Adrenal gland (tissue), 12 donors: ENCODE measurements around the gene KRT1. TPM values are rescaled to one million over a fixed set of nuclear protein-coding genes. Genes with fewer than 3 reads are reported as not detected.

ENCODE experiments used
- DNase-seq, 7 donors: peaks; one replicate each; pipeline ENCODE4 v3.0.0-alpha.2; 2019 to 2020
- H3K27ac ChIP-seq, 5 donors: fragments of 200-600 bp; sonication (generic) in 4 of 5; 1 replicate in 3 of 5; 2 replicates in 2 of 5; pipeline versions ENCODE4 v1.5.1 to v1.8.0; 2016 to 2020; ENCODE audit warnings: mild to moderate bottlenecking in 1 of 5
- H3K27me3 ChIP-seq: fragments of 200-600 bp; 2 replicates; pipeline ENCODE4 v1.8.0; 2021
- H3K36me3 ChIP-seq, 2 donors: fragments of 200-600 bp; replicated peaks in 1 of 2; 1 replicate in 1 of 2; 2 replicates in 1 of 2; pipeline versions ENCODE4 v1.5.1 to v1.8.0; 2018 to 2022
- H3K4me1 ChIP-seq, 2 donors: fragments of 200-600 bp; replicated peaks in 1 of 2; 1 replicate in 1 of 2; 2 replicates in 1 of 2; pipeline versions ENCODE4 v1.5.1 to v1.8.0; 2018 to 2021
- H3K4me3 ChIP-seq, 4 donors: fragments of 200-600 bp; sonication (generic) in 3 of 4; one replicate each; pipeline ENCODE4 v1.5.1; 2016 to 2018
- H3K9me3 ChIP-seq, 3 donors: fragments of 200-600 bp; sonication (generic) in 1 of 3; replicated peaks in 1 of 3; 1 replicate in 2 of 3; 2 replicates in 1 of 3; pipeline versions ENCODE4 v1.5.1 to v1.8.0; 2016 to 2021
- POLR2A ChIP-seq, 2 donors: fragments of 450-650 bp; IDR thresholded peaks; one replicate each; pipeline ENCODE4 v1.6.1; 2017; ENCODE audit warnings: antibody characterized with exemption in 2 of 2, mild to moderate bottlenecking in 2 of 2, moderate library complexity in 1 of 2
- WGBS, 4 donors: extraction: QIAGEN DNeasy Blood & Tissue Kit in 2 of 4; methylation state at CpG; one replicate each; pipeline versions ENCODE4 v1.1.5 to v1.1.7; 2013 to 2017; 5-methylcytosine and 5-hydroxymethylcytosine counted together
- intact Hi-C, 2 donors: fragments of 100-400 bp; cut with DNase I; formaldehyde crosslinking; loops; one replicate each; pipeline versions ENCODE4 v1.14.1 to v1.15.0; 2022 to 2023
- polyA plus RNA-seq, 3 donors: library from polyadenylated mRNA; stranded (reverse); fragments of 200-250 nt in 2 of 3; fragments of 350-450 nt in 1 of 3; fragmentation: Illumina TruSeq in 1 of 3; extraction: RNeasy Lipid Tissue Mini Kit (QIAGEN cat#74804) in 1 of 3; gene quantifications; one replicate each; pipeline ENCODE4 v1.2.3, GENCODE V29; 2013 to 2014
- total RNA-seq, 9 donors: library from RNA; depleted of rRNA in 4 of 9; stranded (reverse); fragments of >200 nt in 4 of 9; fragments of 120-200 nt in 1 of 9; fragmentation: NEBNext Ultra II Directional in 1 of 9; extraction: Animal tissue kit (Norgen Biotek cat#: 25700) in 1 of 9; gene quantifications; one replicate each; pipeline versions ENCODE4 v1.1.0 to v1.2.4, GENCODE V29; 2013 to 2023
- TF ChIP-seq, protein P1 (sequence below), 6 experiments: fragments of 450-650 bp in 4 of 6; fragments of 200-600 bp in 2 of 6; sonication (generic) in 1 of 6; IDR thresholded peaks; 1 replicate in 5 of 6; 2 replicates in 1 of 6; pipeline versions ENCODE4 v1.5.1 to v1.8.0; 2016 to 2021; ENCODE audit warnings: antibody characterized with exemption in 6 of 6, mild to moderate bottlenecking in 2 of 6, moderate library complexity in 1 of 6
- donor health status: healthy with polysubstance abuse.
- donor health status: Bipolar disorder and iron deficiency.
- donor health status: DM: yes; HTN: yes; CAD: no.
- donor health status: DM: no; HTN: no; CAD: no.
- donor health status: DM: no; HTN: no; CAD: no.
- donor health status: DM: yes; HTN: yes; CAD: no.

The KRT1 gene
- total and polyA plus RNA-seq, 12 donors = 0.08 to 0.67 TPM; not detected in 10

DNA sequence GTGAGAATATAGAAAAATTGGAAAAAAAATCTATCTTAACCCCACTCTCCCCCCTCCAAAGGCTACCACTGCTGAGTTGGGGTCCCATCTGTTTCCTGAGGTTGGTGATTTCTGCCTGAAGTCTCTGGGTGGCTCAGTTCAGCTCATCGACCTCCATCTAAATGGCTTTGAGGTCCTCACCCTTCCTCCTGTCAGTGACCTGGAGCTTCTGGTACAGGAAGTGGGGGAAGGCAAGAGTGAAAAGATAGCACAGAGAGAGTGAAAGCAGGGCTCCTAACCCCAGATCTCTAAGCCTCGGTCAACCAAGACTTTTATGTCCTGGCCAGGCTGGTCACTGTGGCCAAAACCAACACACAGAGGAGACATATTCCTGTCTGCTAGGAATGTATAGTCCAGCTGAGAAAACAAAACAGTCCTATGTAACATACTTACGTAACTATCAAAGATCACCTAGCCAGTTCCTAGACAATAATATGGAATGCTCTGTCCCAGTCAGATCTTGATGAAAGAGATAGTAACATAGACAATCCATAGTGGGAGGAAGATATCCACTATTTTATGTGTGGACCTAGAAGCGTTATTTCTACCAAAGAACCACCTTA, 49.5 kb downstream of the KRT1 start:
- H3K36me3 ChIP-seq = no peaks in the 10 kb centered on the region
- peaks cover 6% of the 10 kb centered on the region for H3K27me3 ChIP-seq
- H3K4me1 ChIP-seq = no peaks in the 10 kb centered on the region
- no peaks in the 10 kb centered on the region for H3K9me3 ChIP-seq
- WGBS, 4 donors = 60 to 76% (median 61%) methylated on average over 4 of the region's 4 CpGs
- H3K27ac ChIP-seq = no peak overlapping the region
- TF ChIP-seq, protein P1, sequence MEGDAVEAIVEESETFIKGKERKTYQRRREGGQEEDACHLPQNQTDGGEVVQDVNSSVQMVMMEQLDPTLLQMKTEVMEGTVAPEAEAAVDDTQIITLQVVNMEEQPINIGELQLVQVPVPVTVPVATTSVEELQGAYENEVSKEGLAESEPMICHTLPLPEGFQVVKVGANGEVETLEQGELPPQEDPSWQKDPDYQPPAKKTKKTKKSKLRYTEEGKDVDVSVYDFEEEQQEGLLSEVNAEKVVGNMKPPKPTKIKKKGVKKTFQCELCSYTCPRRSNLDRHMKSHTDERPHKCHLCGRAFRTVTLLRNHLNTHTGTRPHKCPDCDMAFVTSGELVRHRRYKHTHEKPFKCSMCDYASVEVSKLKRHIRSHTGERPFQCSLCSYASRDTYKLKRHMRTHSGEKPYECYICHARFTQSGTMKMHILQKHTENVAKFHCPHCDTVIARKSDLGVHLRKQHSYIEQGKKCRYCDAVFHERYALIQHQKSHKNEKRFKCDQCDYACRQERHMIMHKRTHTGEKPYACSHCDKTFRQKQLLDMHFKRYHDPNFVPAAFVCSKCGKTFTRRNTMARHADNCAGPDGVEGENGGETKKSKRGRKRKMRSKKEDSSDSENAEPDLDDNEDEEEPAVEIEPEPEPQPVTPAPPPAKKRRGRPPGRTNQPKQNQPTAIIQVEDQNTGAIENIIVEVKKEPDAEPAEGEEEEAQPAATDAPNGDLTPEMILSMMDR (IDR thresholded peaks at IDR 0.05) = no peak
- no peak for TF ChIP-seq POLR2A (IDR thresholded peaks at IDR 0.05)
- no peak overlapping the region for H3K4me3 ChIP-seq
- DNase-seq = no peak
- intact Hi-C loops = no loop called here

DNA sequence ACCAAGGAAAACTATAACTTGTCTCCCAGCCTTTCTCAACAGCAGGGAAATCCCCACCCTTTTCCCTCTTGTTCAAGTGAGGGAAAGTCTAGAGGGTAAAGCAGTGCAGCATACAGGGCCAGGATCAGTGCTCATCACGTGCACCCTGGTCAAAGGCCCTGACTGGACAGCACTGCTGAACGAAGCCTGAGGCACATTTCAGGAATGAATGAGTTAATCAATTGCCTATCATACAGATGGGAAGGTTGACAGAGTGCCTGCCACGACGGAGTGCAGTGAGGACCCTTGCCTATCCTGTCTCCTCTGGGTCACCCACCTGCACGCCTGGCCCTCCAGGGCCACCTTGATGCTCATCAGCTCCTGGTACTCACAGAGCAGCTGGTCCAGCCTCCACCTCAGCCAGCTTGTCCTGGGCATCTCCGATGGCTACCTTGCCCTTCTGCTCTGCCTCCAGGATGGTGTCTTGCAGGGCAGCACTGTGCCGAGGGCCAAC, 50.2 kb downstream of the KRT1 start:
- Histone ChIP-seq H3K4me1 (no peaks in the 10 kb centered on the region), H3K27me3 (peaks cover 6% of the 10 kb centered on the region), H3K36me3 (no peaks in the 10 kb centered on the region), H3K4me3 (no peak overlapping the region), H3K27ac (no peak overlapping the region), H3K9me3 (no peaks in the 10 kb centered on the region)
- no peak for TF ChIP-seq POLR2A (IDR thresholded peaks at IDR 0.05)
- TF ChIP-seq, protein P1 (IDR thresholded peaks at IDR 0.05) = no peak
- DNase-seq = no peak
- 65 to 86% (median 82%) methylated on average over 5 to 7 of the region's 7 CpGs for WGBS, 4 donors
- intact Hi-C loops = no loop called here

DNA sequence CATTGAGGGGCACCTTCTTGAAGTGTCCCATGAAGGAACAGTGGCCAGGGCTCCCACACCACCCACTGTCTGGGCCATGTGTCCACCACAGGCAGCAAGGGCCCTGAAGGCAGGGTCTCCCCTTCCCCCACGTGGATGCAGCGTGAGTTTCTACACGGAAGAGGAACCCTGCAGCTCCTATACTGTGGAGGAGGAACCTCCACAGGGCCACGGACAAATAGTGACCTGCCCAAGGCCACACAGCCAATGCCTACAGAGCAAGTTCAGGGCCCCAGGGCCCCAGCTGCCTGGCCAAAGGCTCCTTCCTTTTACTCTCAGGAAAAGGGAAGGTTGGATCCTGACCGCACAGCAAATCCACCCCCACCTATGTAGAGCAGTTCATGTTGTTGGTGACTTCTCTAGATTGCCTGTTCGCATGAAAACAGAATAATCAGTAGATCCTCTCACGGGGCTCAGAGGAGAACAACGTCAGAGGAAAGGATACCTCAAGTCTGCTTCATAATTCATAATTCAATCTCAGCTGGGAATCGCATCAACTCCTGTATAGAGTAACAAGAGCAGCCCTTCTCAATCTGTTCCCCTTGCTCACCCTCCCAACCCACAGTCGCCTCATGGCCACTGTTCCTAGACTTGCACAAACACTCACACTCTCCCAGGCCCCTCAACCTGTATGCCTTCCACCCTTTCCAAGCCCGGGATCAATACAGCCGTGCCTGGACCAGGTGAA, 50.8 kb downstream of the KRT1 start:
- Histone ChIP-seq H3K27me3 (peaks cover 6% of the 10 kb centered on the region), H3K4me1 (no peaks in the 10 kb centered on the region), H3K9me3 (no peaks in the 10 kb centered on the region), H3K36me3 (no peaks in the 10 kb centered on the region), H3K27ac (no peak overlapping the region), H3K4me3 (no peak overlapping the region)
- TF ChIP-seq, protein P1 (IDR thresholded peaks at IDR 0.05) = no peak
- TF ChIP-seq POLR2A (IDR thresholded peaks at IDR 0.05) = no peak
- intact Hi-C loops = no loop called here
- 77 to 89% (median 79%) methylated on average over 9 to 12 of the region's 12 CpGs for WGBS, 4 donors
- no peak for DNase-seq

- TF ChIP-seq, protein P1 (IDR thresholded peaks at IDR 0.05) = no peak
- no peak for TF ChIP-seq POLR2A (IDR thresholded peaks at IDR 0.05)
These were observed 51.4 kb downstream of the KRT1 start for GRCh38 chr12:52628841-52629240.

More at GRCh38 chr12:52628841-52629240, 51.4 kb downstream of the KRT1 start:
- H3K4me1 ChIP-seq = no peaks in the 10 kb centered on the region
- no peak overlapping the region for H3K4me3 ChIP-seq
- no peak overlapping the region for H3K27ac ChIP-seq
- H3K27me3 ChIP-seq = peaks cover 6% of the 10 kb centered on the region
- no peaks in the 10 kb centered on the region for H3K9me3 ChIP-seq
- intact Hi-C loops = no loop called here
- DNase-seq = no peak
- no peaks in the 10 kb centered on the region for H3K36me3 ChIP-seq
- 82 to 100% (median 94%) methylated on average over 1 to 2 of the region's 2 CpGs for WGBS, 4 donors
